GM19372 (cell line): ENCODE data around the gene PLIN3.
"Not testable (repeated sequence)": the region's sequence is repeated elsewhere in the genome, so short reads cannot be mapped to it uniquely, and the experiment has no call there.

ENCODE experiments used
- ATAC-seq: cut with Tn5 transposase; IDR thresholded peaks from one replicate; pipeline ENCODE4 v1.9.1; 2021; ENCODE audit warnings: mild to moderate bottlenecking, low read depth, moderate library complexity; ENCODE audit not compliant: unreplicated experiment

Gene PLIN3

DNA sequence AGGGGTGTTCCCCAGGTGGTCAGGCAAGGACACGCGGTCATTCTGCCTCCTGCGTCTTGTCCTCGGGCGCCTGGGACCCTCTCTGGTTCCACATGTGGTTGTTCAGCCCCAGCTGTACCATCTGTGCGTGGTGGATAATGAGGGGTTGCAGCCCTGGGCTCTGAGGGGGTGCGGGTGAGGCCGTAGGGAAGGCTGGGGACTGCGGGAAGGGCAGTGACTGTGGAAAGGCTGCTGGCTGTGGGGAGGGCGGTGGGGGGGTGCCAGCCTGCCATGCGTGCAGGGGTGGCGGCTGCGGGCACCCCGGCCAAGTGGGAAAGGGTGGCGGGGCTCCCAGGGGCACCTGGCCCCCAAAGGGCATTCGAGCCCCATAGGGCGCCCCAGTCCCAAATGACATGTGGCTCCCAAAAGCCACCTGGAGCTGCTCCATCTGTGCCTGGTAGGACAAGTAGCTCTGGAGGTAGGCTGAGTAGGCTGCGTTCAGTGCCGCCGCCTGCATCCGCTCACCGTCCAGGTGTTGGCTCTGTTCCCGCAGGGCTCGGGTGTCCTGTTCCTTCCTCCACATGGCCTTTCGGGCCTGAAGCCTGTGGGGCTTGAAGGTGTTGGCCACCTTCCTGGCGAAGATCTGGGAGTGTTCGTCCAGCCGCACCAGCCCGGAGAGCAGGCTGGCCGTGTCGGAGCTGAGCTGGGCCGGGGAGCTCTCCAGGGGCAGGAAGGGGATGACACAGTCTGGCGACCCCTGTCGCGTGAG is 51.1 kb downstream of the PLIN3 start:
- ATAC-seq: no peak

DNA sequence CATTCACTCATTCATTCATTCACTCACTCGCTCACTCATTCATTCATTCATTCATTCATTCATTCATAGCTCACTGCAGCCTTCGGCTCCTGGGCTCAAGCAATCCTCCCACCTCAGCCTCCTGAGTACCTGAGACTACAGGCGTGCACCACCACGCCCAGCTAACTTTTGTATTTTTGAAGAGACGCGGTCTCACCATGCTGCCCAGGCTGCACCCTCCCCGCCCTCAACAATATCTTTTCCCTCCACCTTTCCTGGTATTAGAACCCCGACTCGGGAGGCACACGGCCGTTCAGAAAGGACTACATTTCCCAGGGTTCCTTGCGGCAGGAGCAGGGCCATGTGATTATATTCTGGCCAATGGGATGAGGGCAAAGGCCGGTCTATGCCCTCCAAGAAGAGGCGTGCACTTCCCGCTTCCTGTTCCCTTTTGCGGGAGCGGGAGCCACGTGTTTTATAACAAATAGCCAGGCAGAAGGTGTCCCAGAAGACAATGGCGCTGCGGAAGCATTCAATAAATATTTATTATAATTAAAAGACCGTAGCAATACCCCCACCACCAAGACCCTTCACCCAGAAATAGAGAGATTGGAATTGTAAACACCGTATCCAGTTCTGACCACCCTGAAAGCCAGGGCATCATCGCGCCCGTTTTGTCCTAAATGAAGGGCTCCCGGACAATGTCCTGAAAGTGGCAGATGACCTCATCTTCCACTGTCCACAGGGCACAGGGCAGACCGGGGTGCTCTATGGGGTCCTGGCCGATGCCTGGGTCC is 51.9 kb downstream of the PLIN3 start:
- ATAC-seq: no peak

DNA sequence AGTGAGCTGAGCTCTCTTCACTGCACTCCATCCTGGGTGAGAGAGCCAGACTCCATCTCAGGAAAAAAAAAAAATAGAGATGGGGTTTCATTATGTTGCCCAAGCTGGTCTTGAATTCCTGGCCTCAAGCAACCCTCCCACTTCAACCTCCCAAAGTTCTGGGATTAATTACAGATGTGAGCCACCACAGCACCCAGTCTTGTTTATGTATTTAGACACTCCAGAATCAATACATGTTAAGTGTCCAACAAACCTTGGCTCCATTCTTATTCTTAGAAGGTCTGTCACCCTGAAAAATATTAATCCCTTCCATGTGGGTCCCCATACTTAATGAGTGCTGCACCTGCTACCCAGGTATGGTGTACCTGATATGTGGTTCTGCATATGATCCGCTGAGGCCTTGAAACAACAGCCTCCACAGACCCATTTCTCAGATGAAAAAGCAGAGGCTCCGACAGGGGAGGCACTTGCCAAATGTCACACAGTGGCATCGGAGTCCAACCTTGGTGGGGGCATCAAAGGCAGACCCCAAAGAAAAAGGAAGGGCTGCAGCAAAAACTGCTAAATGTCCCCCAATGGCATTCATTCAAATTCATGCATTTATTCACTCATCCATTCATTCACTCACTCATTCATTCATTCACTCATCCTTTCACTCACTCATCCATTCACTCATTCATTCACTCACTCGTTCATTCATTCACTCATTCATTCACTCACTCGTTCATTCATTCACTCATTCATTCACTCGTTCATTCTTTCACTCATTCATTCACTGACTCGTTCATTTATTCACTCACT is 52.6 kb downstream of the PLIN3 start:
- no peak for ATAC-seq

DNA sequence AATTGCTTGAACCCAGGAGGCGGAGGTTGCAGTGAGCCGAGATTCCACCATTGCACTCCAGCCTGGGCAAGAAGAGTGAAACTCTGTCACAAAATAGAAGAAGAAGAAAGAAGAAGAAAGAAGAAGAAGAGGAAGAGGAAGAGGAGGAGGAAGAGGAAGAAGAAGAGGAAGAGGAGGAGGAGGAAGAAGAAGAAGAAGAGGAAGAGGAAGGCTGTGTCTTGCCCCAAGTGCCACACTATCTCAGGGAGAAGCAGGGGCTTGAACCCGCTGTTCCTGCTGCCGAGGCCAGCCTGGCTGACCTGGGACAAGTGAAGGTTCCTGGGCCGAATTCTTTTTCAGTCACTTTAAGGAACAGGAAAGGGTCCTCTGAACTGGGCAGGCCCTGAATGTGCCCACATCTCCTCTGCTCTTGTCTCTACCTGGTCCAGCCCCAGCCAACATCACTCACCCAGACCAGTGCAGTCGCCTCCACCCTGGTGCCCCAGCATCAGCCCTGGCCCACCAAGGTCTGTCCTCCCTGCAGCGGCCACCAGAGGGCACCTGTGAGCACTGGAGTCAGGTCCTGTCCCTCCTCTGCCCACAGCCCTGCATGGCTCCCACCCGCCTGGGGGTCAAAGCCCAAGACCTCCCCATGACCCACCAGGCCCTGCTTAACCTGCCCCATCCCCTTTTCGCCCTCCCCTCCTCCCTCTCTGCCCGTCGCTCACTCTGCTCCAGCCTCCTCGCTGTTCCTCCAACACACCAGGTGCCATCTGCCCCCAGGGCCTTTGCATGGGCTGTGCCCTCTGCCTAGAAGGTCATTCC is 55.9 kb downstream of the PLIN3 start:
- ATAC-seq: no peak

DNA sequence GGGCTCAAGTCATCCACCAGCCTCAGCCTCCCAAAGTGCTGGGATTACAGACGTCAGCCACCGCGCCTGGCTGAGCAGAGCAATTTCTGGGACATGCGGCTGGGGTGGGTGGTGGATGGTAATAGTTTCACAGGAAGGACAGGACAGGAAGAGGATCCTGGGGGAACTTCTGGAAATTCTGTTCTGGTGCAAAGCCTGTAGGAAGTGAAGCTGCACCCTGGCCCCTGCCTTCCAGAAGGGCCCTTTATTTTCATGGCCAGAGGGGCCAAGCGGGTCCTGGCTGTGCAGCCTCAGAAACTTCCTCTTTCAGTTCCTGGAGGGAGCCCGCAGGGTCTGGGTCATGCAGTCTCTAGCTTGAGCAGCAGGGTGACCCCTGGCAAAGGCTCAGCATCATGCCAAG is 60.3 kb downstream of the PLIN3 start:
- ATAC-seq: no peak

DNA sequence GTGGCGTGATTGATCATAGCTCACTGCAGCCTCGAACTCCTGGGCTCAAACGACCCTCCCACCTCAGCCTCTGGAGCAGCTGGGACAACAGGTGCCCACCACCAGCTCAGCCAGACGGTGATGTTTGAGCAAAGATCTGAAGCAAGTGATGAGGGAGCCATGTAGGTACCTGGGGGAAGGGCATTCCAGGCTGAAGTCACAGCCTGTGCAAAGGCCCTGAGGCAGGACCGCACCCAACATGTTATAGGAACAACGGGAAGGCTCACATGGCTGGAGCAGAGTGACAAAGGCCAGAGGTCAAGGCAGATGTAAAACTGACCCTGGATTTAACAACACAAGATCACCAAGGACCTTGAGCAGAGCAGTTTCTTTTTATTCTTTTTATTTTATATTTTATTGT is 61.1 kb downstream of the PLIN3 start:
- no peak for ATAC-seq

DNA sequence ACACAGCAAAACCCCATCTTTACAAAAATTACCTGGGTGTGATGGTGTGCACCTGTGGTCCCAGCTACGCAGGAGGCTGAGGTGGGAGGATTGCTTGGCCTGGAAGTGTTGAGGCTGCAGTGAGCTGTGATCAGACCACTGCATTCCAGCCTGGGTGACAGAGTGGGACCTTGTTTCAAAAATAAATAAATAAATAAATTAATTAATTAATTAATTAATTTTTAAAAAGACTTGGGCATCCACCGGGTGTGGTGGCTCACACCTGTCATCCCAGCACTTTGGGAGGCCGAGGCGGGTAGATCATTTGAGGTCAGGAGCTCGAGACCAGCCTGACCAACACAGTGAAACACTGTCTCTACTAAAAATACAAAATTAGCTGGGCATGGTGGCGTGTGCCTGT is 62.3 kb downstream of the PLIN3 start:
- ATAC-seq: not testable (repeated sequence)

DNA sequence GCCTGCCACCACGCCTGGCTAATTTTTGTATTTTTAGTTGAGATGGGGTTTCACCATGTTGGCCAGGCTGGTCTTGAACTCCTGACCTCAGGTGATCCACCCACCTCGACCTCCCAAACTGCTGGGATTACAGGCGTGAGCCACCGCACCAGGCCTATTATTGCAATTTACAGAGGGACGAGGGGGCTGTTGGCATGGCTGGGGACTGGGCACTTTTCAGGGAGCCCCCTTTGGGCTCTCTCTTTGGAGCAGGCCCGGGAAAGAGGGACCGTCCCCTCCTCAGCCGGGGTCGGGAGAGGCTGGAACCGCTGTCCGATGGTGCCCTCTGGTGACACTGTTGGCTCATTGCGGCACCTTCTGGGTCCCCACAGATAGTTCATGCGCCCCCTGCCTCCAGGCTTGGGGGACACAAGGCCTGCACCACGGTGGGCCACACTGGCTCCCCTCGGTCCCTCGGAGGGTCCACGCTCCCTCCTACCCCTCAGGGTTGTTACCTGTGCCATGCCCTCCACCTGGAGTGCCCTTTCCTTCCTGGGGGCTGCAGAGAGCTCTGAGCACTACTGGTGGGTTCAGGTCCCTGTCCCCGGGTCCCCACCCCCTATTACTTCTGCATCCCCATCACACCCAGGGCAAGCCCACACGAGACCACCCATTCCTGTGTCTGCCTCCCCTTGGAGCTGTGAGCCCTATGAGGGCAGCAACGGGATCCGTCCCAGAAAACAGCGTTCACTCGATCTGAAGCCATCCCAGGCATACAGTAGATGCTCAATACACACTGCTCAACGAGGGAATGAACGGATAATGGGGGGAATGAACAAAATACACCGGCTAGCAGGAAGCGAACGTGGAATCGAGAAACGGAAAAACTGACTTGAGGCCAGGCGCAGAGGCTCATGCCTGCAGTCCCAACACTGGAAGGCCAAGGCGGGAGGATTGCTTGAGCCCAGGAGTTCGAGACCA is 63.5 kb downstream of the PLIN3 start:
- ATAC-seq: no peak

DNA sequence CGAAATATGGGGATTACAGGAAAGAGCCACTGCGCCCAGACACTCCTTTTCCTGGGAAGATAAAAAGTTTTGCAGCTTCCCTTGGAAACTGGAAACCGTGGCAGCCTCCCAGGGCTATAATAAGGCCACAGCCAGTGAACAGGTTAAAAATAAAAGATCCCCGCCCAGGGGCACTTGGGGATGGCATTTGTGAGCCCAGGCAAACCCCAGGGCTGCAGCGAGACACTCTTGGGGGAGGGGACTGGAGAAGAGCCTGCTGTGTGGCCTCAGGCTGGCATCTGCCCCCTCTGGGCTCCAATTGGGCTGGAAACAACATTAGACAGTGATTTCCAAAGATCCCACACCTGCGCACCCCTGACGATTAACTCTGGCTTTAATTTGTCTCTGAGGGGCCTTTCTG is 64.8 kb downstream of the PLIN3 start:
- no peak for ATAC-seq

DNA sequence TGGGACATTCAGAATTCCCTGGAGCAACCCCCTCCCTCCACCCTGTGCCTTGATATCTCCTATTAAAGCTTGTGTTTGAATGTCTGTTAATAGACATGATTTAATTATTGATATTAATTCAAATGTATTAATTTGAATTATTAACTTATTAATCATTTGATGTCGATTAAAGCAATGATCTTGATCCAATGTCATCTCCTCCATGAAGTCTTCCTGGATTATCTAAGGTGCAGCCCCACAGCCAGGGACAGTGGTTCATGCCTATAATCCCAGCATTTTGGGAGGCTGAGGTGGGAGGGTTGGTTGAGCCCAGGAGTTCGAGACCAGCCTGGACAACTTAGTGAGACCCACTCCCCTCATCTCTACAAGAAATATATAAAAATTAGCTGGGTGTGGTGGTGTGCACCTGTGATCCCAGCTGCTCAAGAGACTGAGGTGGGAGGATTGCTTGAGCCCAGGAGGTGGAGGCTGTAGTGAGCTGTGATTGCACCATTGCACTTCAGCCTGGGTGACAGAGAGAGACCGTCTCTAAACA is 66.3 kb downstream of the PLIN3 start:
- ATAC-seq: no peak

DNA sequence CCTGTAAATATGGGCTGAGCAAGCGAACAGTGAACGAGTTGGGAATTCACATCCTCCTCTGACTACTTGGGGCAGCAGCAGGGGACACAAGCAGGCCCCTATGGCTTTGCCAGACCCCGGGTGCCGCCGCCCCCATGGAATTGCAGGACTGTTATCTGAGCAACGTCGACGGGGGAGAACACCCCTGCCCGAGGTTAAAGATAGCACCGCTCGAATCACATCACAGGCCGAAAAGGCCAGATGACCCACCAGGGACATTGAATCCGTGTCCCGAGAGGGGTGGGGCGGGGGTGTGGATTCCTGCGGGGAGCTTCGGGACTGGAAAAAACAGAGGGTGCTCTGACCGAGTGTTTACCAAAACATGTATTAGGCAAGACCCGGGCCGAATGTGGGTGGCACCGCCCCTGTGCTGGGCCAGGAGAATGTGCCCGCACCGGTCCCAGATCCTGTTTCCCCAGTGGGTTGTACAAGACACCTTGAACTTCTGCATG is 66.8 kb downstream of the PLIN3 start:
- ATAC-seq: no peak

DNA sequence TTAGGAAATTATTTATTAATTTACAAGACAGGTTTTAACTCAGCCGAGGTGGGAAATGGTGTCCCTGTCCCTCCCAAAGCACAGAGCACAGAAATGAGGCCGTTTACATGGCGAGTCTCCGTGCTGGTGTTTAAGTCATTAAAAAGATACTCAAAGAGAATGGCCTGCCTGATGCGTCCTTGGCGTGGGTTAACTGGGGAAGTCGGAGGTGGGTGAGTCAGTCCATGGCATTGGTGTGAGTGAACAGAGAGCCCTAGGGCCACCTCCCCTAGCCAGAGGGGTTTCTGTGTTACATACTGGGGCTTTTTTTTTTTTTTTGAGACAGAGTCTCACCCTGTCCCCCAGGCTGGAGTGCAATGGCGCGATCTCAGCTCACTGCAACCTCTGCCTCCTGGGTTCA is 72.1 kb downstream of the PLIN3 start:
- ATAC-seq: no peak

DNA sequence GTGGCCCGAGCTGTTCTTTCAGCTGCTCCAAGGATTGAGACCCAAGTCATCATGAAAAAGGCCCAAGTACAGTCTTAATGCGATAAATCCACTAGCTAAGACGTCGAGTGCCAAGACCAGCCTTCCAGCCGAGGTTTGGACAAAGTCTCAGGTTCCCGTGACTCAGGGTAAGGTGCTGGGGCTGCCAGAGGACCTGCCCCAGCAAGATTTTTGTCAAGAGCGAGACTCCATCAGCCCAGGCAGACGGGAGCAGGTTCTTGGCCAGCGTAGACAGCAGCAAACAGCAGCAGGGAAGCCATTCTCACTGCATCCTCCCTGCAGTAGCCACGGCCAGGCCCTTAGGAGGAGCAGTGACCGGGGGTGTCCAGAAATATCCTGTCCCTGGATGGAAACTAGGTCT is 72.5 kb downstream of the PLIN3 start:
- ATAC-seq: no peak

DNA sequence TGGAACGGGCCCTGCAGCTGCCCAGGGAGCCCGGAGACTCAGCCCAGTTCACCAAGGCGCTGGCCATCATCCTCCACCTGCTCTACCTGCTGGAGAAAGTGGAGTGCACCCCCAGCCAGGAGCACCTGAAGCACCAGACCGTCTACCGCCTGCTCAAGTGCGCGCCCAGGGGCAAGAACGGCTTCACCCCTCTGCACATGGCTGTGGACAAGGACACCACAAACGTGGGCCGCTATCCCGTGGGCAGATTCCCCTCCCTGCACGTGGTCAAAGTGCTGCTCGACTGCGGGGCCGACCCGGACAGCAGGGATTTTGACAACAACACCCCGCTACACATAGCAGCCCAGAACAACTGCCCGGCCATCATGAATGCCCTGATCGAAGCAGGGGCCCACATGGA is 74.2 kb downstream of the PLIN3 start:
- not testable (repeated sequence) for ATAC-seq

DNA sequence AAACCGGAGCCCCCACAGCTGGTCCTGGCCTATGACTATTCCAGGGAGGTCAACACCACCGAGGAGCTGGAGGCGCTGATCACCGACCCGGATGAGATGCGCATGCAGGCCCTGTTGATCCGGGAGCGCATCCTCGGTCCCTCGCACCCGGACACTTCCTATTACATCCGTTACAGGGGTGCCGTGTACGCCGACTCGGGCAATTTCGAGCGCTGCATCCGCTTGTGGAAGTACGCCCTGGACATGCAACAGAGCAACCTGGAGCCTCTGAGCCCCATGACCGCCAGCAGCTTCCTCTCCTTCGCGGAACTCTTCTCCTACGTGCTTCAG is 74.6 kb downstream of the PLIN3 start:
- not testable (repeated sequence) for ATAC-seq

DNA sequence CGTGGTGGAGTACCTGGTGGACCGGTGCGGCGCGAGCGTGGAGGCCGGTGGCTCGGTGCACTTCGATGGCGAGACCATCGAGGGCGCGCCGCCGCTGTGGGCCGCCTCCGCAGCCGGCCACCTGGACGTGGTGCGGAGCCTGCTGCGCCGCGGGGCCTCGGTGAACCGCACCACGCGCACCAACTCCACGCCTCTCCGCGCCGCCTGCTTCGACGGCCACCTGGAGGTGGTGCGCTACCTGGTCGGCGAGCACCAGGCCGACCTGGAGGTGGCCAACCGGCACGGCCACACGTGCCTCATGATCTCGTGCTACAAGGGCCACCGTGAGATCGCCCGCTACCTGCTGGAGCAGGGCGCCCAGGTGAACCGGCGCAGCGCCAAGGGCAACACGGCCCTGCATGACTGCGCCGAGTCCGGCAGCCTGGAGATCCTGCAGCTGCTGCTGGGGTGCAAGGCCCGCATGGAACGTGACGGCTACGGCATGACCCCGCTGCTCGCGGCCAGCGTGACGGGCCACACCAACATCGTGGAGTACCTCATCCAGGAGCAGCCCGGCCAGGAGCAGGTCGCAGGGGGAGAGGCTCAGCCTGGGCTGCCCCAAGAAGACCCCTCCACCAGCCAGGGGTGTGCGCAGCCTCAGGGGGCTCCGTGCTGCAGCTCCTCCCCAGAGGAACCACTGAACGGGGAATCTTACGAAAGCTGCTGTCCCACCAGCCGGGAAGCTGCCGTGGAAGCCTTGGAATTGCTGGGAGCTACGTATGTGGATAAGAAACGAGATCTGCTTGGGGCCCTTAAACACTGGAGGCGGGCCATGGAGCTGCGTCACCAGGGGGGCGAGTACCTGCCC is 75.2 kb downstream of the PLIN3 start:
- ATAC-seq: not testable (repeated sequence)

DNA sequence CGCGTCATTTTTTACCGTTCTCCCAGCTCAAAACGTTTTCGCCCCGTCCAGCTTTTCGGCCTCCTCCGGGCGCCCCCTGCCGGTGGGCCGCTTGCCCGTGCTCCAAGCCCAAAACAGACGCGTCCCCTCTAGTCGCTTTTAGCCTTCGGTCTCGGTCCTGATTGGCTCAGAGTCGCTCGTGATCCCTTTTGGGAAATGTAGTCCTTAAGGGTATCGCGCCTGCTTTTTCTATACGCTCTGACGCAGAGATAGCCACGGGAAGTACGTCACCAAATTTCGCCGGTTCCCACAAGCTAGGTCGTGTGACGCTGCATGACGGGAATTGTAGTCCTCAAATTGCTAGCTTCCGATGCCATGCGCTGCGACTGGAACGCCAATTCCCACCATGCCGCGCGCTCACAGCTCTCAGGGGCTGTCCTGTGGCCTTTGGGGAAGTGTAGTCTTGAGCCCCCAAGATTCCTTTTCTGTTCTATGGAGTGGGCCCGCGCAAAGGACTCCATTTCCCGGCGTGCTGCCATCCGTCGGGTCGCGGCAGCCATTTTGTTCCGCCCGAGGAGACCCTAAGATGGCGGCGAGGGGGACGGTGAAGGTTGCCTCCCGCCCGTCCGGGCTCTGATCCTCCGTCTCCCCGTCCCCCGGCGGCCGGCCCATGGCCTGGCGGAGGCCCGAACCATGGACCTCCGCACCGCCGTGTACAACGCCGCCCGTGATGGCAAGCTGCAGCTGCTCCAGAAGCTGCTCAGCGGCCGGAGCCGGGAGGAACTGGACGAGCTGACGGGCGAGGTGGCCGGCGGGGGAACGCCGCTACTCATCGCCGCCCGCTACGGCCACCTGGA is 76.1 kb downstream of the PLIN3 start, which contains the start of gene FEM1A:
FEM1A (plus strand) TSS at position 552 of the 836 bp plus-strand sequence; CDS start at position 673, 121 bp downstream.
- peak; percentile 92 for ATAC-seq
